A673 (cell line): Measurements from ENCODE around the gene SH3RF1. TPM values are rescaled to one million over a fixed set of nuclear protein-coding genes. Genes with fewer than 3 reads are reported as not detected.

Source experiments
- BruUV-seq: library from RNA; stranded (reverse); fragments of 400-500 nt; replicated peaks from 2 replicates; lab custom pipeline; 2021; lab: Mats Ljungman, UMichigan
- CTCF ChIA-PET: fragments of 300-600 bp; sonication (Branson Sonifier 250); formaldehyde crosslinking; loops from one replicate; lab custom pipeline; 2022; ENCODE audit warnings: antibody characterized with exemption; lab: Charles Lee
- POLR2A ChIA-PET: fragments of 300-600 bp; sonication (Branson Sonifier 250); formaldehyde crosslinking; loops from one replicate; lab custom pipeline; 2022; ENCODE audit warnings: antibody characterized with exemption; ENCODE audit not compliant: low non-redundant PET; lab: Charles Lee
- DNase-seq: peaks from one replicate; pipeline ENCODE4 v3.0.0-alpha.2; 2015; ENCODE audit warnings: low spot score
- H3K27ac ChIP-seq: fragments of 200-600 bp; sonication (generic); 2 replicates; pipeline ENCODE4 v1.5.1; 2016; ENCODE audit warnings: mixed run types, low read depth, mild to moderate bottlenecking, mixed read lengths, antibody characterized with exemption, low read length; ENCODE audit not compliant: poor library complexity, severe bottlenecking
- H3K27me3 ChIP-seq: fragments of 200-600 bp; sonication (generic); replicated peaks from 2 replicates; pipeline ENCODE4 v1.6.1; 2017; ENCODE audit warnings: mixed run types, low read depth, mild to moderate bottlenecking, mixed read lengths, antibody characterized with exemption, low read length; ENCODE audit not compliant: insufficient read depth, poor library complexity
- H3K36me3 ChIP-seq: fragments of 200-600 bp; sonication (generic); 2 replicates; pipeline ENCODE4 v1.6.1; 2016; ENCODE audit warnings: mixed run types, mild to moderate bottlenecking, mixed read lengths, antibody characterized with exemption, low read length; ENCODE audit not compliant: insufficient read depth, poor library complexity, severe bottlenecking
- H3K4me1 ChIP-seq: fragments of 200-600 bp; sonication (generic); 2 replicates; pipeline ENCODE4 v1.6.1; 2017; ENCODE audit warnings: mixed run types, mild to moderate bottlenecking, mixed read lengths, antibody characterized with exemption, low read length; ENCODE audit not compliant: insufficient read depth, poor library complexity, severe bottlenecking
- H3K4me3 ChIP-seq: fragments of 200-600 bp; sonication (generic); 2 replicates; pipeline ENCODE4 v1.5.1; 2016; ENCODE audit warnings: low read depth, mixed run types, mild to moderate bottlenecking, mixed read lengths, low read length; ENCODE audit not compliant: poor library complexity, severe bottlenecking
- H3K9me3 ChIP-seq: fragments of 200-600 bp; sonication (generic); 2 replicates; pipeline ENCODE4 v1.6.1; 2016; ENCODE audit warnings: mixed run types, low read depth, mild to moderate bottlenecking, mixed read lengths, antibody characterized with exemption, low read length; ENCODE audit not compliant: poor library complexity, severe bottlenecking
- EZH2 ChIP-seq: fragments of 200-600 bp; sonication (generic); IDR thresholded peaks from 2 replicates; pipeline ENCODE4 v1.6.1; 2017; ENCODE audit warnings: borderline replicate concordance, low read depth, mild to moderate bottlenecking, mixed read lengths, antibody characterized with exemption, low read length; ENCODE audit not compliant: poor library complexity, severe bottlenecking
- intact Hi-C: fragments of 100-400 bp; cut with micrococcal nuclease; formaldehyde crosslinking; loops from one replicate; pipeline ENCODE4 v1.10.0; 2022; ENCODE audit not compliant: unreplicated experiment
- total RNA-seq: library from RNA; stranded (reverse); gene quantifications from 2 replicates; pipeline ENCODE4 v1.2.3, GENCODE V29; 2021
- TF ChIP-seq, protein P1 (sequence below): fragments of 300-800, 200-600 bp; sonication (generic); conservative IDR thresholded peaks from 2 replicates; pipeline ENCODE4 v1.5.1; 2017; ENCODE audit warnings: low read depth, mild to moderate bottlenecking, antibody characterized with exemption, low read length, moderate library complexity, mixed read lengths

Gene SH3RF1
- total RNA-seq, 1 experiment from 2014 or later, result 15.3 TPM

DNA sequence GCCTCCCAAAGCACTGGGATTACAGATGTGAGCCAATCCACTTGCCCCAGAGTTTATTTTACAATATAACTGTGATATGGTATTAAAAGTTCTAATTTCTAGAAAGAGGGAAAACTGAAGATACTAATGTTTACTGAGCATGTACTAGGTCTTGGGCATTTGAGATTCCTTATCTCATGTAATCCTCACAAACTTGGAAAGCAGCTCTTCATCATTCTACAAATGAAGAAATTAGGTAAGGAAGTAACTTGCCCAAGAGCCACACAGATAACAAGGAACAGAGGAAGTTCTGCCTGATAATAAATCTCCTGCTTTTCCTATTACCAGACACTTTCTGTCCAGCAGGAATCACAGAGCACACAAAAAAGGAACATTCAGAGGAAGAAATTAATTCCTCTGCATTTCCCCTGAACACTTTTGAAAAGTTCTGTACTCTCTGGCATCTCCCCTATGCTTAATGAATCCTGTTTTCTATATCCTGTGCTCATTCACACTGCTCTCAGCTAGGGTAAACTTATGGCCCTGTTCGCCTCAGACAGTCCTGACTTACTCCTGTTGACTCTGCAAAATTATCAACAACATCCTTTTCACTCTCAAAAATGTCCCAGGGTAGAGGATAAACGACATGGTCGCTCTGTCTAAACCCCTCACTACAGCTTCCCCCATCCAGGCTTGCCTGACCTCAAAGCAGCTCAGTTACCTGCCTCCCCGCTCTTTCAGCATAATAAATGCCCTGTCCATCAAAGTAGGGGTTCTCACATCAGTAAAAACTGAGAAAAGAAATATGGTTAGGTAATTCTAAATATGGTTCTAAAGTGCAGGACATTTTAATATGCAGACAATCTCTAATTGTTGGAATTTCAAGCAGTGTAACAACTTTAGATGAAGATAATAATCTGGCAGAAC lies 13.6 kb downstream of the SH3RF1 start:
- peak; percentile 27 for DNase-seq
- Histone ChIP-seq H3K36me3 (no peaks in the 10 kb centered on the region), H3K4me3 (no peak overlapping the region), H3K4me1 (peaks cover 52% of the 10 kb centered on the region), H3K27ac (no peak overlapping the region), H3K27me3 (no peaks in the 10 kb centered on the region), H3K9me3 (no peaks in the 10 kb centered on the region)
- TF ChIP-seq, protein P1, sequence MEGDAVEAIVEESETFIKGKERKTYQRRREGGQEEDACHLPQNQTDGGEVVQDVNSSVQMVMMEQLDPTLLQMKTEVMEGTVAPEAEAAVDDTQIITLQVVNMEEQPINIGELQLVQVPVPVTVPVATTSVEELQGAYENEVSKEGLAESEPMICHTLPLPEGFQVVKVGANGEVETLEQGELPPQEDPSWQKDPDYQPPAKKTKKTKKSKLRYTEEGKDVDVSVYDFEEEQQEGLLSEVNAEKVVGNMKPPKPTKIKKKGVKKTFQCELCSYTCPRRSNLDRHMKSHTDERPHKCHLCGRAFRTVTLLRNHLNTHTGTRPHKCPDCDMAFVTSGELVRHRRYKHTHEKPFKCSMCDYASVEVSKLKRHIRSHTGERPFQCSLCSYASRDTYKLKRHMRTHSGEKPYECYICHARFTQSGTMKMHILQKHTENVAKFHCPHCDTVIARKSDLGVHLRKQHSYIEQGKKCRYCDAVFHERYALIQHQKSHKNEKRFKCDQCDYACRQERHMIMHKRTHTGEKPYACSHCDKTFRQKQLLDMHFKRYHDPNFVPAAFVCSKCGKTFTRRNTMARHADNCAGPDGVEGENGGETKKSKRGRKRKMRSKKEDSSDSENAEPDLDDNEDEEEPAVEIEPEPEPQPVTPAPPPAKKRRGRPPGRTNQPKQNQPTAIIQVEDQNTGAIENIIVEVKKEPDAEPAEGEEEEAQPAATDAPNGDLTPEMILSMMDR, result no peak
- TF ChIP-seq EZH2, result no peak
- POLR2A ChIA-PET, result interaction anchor here (0.6 kb wide), 1 partner anchor 27 kb away, joined by 4 read pairs; no protein-coding TSS in a partner anchor
- BruUV-seq, result no TSS peak
- intact Hi-C loops, result no loop called here
- CTCF ChIA-PET, result no interaction called here

- H3K4me3 ChIP-seq, result no peak overlapping the region
- H3K4me1 ChIP-seq, result peaks cover 54% of the 10 kb centered on the region
- no peak overlapping the region for H3K27ac ChIP-seq
- no peaks in the 10 kb centered on the region for H3K27me3 ChIP-seq
- BruUV-seq, result no TSS peak
- TF ChIP-seq EZH2, result no peak
- TF ChIP-seq, protein P1, result no peak
- CTCF ChIA-PET, result no interaction called here
- POLR2A ChIA-PET, result no interaction called here
- intact Hi-C loops, result no loop called here
- H3K36me3 ChIP-seq, result no peaks in the 10 kb centered on the region
- DNase-seq, result no peak
- no peaks in the 10 kb centered on the region for H3K9me3 ChIP-seq
These were observed 14.6 kb downstream of the SH3RF1 start for GRCh38 chr4:169256101-169256612.

- Histone ChIP-seq H3K27ac (no peak overlapping the region), H3K36me3 (no peaks in the 10 kb centered on the region), H3K4me1 (peaks cover 65% of the 10 kb centered on the region), H3K9me3 (no peaks in the 10 kb centered on the region), H3K27me3 (no peaks in the 10 kb centered on the region), H3K4me3 (no peak overlapping the region)
- no peak for TF ChIP-seq EZH2
- BruUV-seq, result no TSS peak
- peak; percentile 39 for DNase-seq
- ChIA-PET CTCF (no interaction called here), POLR2A (no interaction called here)
- intact Hi-C loops, result no loop called here
These were observed 16.2 kb downstream of the SH3RF1 start for GRCh38 chr4:169254546-169254983.
